Activated effector memory CD4-positive, alpha-beta T cell treated with Interleukin-2 at 50 U/mL for 16 hours (primary cell): ENCODE measurements around the gene GSX1.
"Not testable (repeated sequence)": the region's sequence is repeated elsewhere in the genome, so short reads cannot be mapped to it uniquely, and the experiment has no call there.

ENCODE experiments used
- DNase-seq: peaks from one replicate; pipeline ENCODE4 v3.0.0-alpha.2; 2020

The GSX1 gene

GRCh38 chr13:27792393-27793218 is at the start of gene GSX1:
Gene GSX1, plus strand, starts transcription at chr13:27792483. Its CDS starts 208 bp downstream, at chr13:27792691.
- DNase-seq = no peak

GRCh38 chr13:27744801-27745200 is 47.5 kb upstream of the GSX1 start:
- no peak for DNase-seq

GRCh38 chr13:27745301-27745700 is 47.0 kb upstream of the GSX1 start:
- no peak for DNase-seq

GRCh38 chr13:27748143-27748542 is 44.1 kb upstream of the GSX1 start:
- not testable (repeated sequence) for DNase-seq

DNA sequence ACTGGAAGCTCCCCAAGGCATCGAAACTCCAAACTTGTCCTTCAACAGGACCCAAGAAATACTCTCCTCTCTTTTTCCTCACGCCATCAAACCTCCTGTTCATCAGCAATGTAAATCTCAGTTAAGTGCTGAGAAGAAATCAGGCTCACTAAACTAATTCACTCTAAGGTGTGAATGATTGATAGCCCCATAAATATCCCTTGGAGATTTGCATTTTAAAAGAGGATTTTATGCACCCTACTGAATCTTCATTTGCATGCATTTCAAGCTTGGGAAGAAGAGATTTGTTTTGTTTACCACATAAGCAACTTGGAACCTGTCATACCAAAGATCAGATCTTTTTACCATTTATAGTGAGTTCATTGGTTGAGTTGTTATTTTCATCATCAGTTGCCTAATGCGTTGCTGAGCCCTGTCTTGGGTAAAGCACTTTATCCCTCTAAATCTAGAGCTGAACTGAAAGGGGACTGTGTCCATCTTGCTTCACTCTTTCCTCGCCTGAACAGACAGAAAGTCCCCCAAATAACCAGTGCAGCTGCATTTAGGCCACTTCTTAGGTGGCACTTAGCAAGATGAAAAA is 40.2 kb upstream of the GSX1 start:
- no peak for DNase-seq

GRCh38 chr13:27765650-27766049 is 26.6 kb upstream of the GSX1 start:
- DNase-seq = no peak

DNA sequence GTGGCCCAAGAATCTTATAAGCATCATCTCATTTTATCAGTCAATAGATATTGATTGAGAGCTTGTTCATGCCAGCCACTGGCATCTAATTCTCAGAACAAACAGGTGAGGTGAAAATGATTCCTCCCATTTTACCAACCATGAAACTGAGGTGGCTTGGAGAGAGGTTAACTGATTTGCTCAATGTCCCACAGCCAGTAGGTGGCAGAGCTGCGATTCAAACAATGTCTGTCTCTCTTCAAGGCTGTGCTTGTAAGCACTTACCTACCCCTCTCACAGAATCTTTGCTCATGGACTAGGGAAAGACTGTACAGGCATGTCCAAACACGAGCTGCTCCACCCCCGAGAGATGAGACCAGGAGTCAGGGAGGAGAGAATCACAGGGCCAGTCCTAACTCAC is 21.5 kb upstream of the GSX1 start:
- no peak for DNase-seq

DNA sequence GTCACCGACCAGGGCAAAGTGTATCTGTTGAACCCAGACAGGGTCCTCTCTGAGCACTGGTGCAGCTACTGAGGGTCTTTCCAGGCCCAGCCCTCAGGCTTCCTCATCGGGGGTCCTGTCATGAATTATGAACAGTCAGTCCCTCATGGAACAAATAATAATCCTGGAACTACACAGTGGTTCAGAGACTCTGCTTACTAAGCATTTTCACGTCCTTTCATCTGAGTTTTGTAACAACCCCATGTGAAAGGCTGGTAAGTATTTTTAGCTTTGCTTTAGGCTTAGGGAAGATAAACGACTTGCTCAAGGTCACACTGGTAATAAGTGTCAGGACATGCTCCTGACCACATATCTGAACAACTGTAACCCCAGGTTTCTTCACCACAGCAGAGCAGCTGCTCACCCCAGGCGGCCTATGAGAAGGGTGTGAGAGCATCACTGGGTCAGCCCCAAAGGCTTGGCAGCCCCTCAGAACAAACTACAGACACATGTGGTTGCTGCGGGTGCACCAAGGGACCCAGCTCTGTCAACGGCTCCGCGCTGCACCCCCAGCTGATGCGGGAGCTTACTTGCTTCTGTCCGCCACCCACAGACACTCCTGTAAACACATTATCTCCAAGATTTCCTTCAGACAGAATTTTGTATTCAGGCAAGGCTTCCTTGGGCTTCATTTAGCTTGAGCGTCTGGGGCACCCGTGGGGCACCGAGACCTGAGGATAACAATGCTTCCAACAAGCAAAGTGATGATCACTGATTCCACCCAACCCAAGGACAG is 19.4 kb upstream of the GSX1 start:
- DNase-seq = no peak

DNA sequence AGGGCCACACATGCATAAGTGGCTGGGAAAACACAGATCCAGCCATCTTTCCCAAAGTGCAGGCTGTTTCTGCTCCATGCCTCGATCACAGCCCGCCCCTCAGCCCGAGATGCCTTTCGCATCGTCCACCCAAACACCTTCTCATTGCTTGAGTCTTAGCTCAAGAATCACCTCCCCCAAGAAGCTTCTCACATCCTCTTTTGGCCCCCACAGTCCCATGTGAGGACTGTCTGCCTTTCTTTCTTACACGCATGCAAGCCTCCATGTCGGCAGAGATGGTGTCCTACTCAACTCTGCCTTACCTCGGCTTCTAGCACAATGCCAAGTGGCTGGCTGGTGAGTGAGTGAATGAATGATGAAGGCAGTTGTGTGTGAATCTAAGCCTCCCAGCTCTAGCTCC is 18.1 kb upstream of the GSX1 start:
- no peak for DNase-seq

DNA sequence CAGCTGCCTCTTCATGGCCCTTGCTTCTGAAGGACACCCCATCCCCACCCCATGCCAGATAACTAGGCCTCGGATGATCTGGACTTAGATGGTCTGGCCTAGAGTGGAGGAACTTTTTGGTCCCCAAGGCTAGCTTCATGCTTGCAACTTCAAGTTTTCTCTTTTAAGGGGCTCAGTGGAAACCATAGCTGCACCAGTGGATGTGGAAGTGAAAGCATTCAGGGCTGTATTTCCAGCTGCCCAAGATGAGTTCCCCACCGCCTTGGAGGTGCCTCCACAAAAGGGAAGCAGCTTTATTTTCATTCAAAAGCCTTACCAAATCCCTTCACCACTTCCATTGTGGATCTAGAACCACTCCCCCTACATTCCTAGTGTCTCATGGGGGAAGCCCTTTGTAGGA is 17.6 kb upstream of the GSX1 start:
- no peak for DNase-seq

DNA sequence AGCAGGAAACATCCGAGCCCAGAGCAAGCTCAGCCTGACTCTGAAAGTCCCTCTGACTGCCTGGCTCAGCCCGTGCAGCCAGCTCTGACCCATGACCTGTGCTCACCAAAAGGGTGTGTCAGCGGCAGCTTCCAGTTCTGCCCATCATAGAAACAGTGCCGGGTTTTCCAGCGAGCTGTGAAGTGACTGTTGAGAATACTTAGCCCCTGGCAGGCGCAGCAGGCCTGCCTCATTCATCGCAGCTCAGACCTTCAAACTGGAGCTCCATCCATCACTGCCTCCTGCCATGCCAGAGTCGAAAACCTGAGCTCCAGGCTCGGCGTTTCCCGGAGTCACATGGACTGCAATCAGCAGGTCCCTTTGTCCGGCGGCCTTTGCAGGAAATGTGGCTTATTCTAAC is 16.3 kb upstream of the GSX1 start:
- no peak for DNase-seq

GRCh38 chr13:27782151-27782550 is 10.1 kb upstream of the GSX1 start:
- no peak for DNase-seq

GRCh38 chr13:27783111-27783510 is 9.2 kb upstream of the GSX1 start:
- no peak for DNase-seq

DNA sequence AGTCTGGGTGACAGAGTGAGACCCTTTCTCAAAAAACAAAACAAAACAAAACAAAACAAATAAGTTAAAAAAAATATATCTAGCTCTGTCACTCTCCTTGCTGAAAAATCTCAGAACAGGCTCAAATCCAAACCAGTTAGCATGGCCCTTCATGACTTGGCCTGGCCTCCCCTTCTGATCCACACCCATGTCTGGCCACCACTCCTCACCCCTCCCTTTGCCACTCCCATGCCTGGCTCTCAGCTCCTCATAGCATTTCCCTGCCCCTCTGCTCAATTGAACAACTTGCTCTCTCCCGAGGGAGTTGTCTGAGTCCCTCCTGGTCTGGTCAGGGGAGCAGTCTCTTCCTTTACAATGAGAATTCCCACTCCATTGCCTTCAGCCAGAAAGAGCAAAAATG is 4.0 kb upstream of the GSX1 start:
- no peak for DNase-seq

- no peak for DNase-seq
Observed at GRCh38 chr13:27789153-27789494, 3.2 kb upstream of the GSX1 start.

GRCh38 chr13:27789495-27790303 is 2.6 kb upstream of the GSX1 start:
- no peak for DNase-seq

DNA sequence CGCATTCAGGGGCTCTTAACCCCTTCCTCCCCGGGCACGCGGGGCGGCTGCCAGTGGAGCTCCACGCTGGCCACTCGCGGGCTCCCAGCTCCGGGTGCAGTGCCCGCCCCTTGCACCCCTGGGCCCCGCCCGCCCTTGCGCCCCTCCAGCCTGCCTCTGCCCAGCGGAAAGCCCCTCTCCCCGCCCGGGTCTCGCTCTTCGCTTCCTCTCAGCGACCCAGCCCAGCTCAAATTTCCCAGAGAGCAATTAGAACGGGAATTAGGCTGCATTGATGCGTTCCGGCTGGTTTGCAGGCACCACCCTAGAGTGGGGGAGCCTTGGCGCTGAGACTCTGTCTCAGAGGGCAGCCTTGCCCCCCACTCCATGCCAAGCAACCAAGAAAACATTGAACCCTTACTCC is 1.8 kb upstream of the GSX1 start:
- no peak for DNase-seq

DNA sequence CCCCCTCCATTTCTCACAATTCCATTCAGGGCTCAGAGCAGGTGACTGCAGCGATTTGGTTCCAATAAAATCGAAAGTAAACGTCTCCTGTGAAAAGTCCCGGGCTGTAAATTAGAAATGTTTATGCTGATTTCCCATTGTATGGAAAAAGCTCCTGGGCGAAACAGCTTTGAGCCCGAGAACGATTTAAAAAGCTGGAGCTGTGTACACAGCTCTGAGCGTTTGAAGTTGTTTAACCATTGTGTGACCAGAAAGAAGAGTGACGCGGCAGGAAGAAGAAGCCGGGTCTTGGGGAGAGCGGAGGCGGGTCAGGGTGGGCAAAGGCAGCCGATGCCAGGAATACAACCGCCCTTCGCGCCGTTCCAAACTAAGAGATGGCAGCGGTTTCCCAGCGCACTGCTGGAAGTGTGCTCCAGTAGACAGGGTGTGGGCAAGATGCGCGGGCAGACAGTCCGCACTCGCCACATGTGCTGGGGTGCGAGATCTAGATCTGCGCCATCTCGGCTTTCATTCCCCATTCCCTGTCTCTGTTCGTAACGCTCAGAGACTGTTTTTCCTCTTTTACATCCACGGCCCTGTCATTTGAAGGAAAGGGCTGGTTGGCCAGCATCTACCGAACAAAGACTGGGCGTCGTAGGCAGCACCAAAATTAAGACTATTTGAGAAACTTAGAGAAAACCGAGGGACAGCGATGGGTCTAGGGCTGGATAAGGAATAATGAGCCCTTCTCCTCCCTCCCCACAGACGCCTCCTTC is 960 bp upstream of the GSX1 start:
- no peak for DNase-seq

- no peak for DNase-seq
Observed at GRCh38 chr13:27791901-27792392, 336 bp upstream of the GSX1 start.

DNA sequence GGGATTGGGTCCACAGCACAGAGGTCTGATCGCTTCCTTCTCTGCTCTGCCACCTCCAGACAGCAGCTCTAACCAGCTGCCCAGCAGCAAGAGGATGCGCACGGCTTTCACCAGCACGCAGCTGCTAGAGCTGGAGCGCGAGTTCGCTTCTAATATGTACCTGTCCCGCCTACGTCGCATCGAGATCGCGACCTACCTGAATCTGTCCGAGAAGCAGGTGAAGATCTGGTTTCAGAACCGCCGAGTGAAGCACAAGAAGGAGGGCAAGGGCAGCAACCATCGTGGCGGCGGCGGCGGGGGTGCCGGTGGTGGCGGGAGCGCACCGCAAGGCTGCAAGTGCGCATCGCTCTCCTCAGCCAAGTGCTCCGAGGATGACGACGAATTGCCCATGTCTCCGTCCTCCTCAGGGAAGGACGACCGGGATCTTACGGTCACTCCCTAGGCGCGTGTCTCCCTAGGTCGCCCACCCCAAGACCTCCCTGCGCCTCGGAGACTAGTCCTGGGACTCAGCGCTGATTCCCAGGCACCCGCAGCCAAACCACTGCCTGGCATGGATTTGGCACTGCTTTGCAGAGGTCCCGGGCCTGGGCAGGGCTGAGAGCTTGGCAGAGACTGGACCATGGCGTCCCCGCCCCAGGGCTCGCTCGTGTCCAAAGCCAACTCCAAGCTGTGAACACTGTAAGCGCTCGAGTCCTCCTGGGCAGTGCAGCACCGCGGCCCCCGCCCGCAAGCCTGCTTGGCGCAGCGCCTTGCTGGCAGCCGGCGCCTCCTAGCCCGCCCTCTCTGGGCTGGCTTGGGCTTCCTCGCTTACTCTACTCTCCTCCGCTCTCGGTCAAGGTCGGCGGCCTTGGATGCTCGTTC is 1.5 kb downstream of the GSX1 start:
- no peak for DNase-seq

DNA sequence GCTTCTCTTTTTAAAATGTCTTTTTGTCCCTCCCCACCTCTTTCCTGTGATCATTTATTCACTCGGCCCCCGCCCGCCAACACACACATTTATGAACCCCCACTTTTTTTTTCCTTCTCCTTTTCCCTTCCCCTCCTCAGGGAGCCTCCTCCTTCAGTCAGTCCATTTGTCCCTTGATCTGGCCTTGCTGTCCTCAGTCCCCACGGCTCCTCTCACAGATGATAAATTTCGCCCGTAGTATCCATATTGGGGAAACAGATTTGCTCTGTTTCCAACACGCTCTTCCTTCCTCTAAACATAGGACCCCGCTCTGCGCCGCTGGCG is 2.0 kb downstream of the GSX1 start:
- no peak for DNase-seq
